Measurements from ENCODE around the gene IER3IP1.

GRCh38 chr18:47206945-47207637 is 30.9 kb upstream of the IER3IP1 start:
- TF ChIP-seq SUZ12 (IDR thresholded peaks at IDR 0.05; ENCODE audit: extremely low read depth, insufficient read depth, insufficient read length) (no peak), YY1 (IDR thresholded peaks at IDR 0.05; ENCODE audit: insufficient read depth, insufficient read length) (no peak)
